Immature natural killer cell (primary cell): ENCODE measurements around the gene H2AZ2. TPM values are rescaled to one million over a fixed set of nuclear protein-coding genes. Genes with fewer than 3 reads are reported as not detected.

Experiments used
- DNase-seq, 3 donors: peaks; one replicate each; pipeline ENCODE4 v3.0.0; 2022; ENCODE audit warnings: mixed read lengths in 1 of 3
- H3K27ac Mint-ChIP-seq, 6 donors: one replicate each; pipeline ENCODE4 v1.8.0; 2020; ENCODE audit warnings: mixed read lengths in 6 of 6, mild to moderate bottlenecking in 5 of 6, inconsistent platforms in 4 of 6, moderate library complexity in 3 of 6
- H3K27me3 Mint-ChIP-seq, 3 donors: one replicate each; pipeline ENCODE4 v1.8.0; 2020 to 2021; ENCODE audit warnings: low read depth in 3 of 3, mild to moderate bottlenecking in 3 of 3, mixed read lengths in 3 of 3, moderate library complexity in 3 of 3, inconsistent platforms in 1 of 3
- H3K36me3 Mint-ChIP-seq, 3 donors: one replicate each; pipeline ENCODE4 v1.8.0; 2020; ENCODE audit warnings: mixed read lengths in 3 of 3, inconsistent platforms in 2 of 3, mild to moderate bottlenecking in 2 of 3
- H3K4me1 Mint-ChIP-seq, 2 donors: one replicate each; pipeline ENCODE4 v1.8.0; 2020; ENCODE audit warnings: inconsistent platforms in 2 of 2, mild to moderate bottlenecking in 2 of 2, mixed read lengths in 2 of 2, moderate library complexity in 1 of 2
- H3K4me3 Mint-ChIP-seq, 5 donors: one replicate each; pipeline ENCODE4 v1.8.0; 2020; ENCODE audit warnings: mild to moderate bottlenecking in 5 of 5, mixed read lengths in 5 of 5, inconsistent platforms in 3 of 5, moderate library complexity in 3 of 5
- H3K9me3 Mint-ChIP-seq, 6 donors: one replicate each; pipeline ENCODE4 v1.8.0; 2020; ENCODE audit warnings: mild to moderate bottlenecking in 6 of 6, mixed read lengths in 6 of 6, inconsistent platforms in 4 of 6, moderate library complexity in 3 of 6
- polyA plus RNA-seq, 3 donors: library from polyadenylated mRNA; unstranded; fragments of 300-500 nt; fragmentation: Illumina TruSeq; gene quantifications; one replicate each; pipeline ENCODE4 v1.2.3, GENCODE V29; 2021

Gene H2AZ2
- 100 to 1,000 TPM; 237 to 262 (median 254) TPM for polyA plus RNA-seq

DNA sequence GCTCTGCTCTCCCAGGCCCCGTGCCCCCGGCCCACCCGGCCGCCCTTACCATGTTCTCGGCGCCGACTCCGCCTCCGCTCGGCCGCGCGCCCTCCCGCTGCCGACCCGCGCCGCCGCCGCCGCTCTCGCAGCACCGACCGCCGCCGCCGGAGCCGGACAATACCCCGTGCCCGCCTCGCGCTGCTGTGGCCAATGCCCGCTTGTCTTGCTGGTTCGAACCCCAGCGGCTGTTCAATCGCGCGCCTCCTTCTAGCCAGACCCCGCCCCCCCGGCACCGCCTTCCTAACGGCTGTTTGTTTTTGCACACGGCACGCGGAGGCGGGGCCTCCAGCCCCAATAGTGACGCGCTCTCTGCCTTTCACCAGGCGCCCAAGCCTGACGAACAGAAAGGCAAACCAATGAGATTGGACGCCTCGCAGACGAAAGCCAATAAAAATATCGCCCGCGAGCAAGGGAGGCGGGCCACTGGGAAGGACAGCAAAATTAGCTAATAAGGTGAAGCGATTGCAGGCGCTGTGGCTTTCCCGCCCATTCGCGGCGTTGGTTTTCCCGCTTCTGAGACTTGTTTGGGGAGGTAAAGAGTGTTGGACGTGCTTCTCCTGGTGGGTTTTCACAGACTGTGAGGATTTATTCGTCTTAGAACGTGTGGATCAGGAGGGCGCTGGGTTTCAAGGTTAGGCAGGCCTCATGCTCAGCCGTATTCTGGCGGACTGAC, at the start of gene H2AZ2:
Gene H2AZ2 (minus strand): TSS at position 168 of the 715 bp plus-strand sequence. CDS start 116 bp downstream, at position 52.
- peak; percentile 99 to 100 (median 100) for DNase-seq
- H3K4me3 Mint-ChIP-seq: peak within 1 kb of the TSS; percentile 95 to 98 (median 96)
- H3K27ac Mint-ChIP-seq: peak within 1 kb of the TSS; percentile 94 to 100 (median 99)
- no peaks in the 10 kb centered on the region for H3K9me3 Mint-ChIP-seq
- H3K36me3 Mint-ChIP-seq: no peaks in the 10 kb centered on the region
- peaks cover 32 to 40% of the 10 kb centered on the region in 2 donors for H3K4me1 Mint-ChIP-seq
- H3K27me3 Mint-ChIP-seq: peaks cover 21 to 26% (median 26%) of the 10 kb centered on the region in 3 donors

- H3K4me1 Mint-ChIP-seq: peaks cover 5 to 10% of the 10 kb centered on the region in 2 donors
- H3K27ac Mint-ChIP-seq: no peak overlapping the region
- peaks cover 0 to 2% (median 0%) of the 10 kb centered on the region in 6 donors for H3K9me3 Mint-ChIP-seq
- H3K36me3 Mint-ChIP-seq: peaks cover 0 to 6% (median 0%) of the 10 kb centered on the region in 3 donors
- no peak overlapping the region for H3K4me3 Mint-ChIP-seq
- H3K27me3 Mint-ChIP-seq: no peaks in the 10 kb centered on the region
- no peak for DNase-seq
These were observed 49.4 kb upstream of the H2AZ2 start for GRCh38 chr7:44897309-44897708.

DNA sequence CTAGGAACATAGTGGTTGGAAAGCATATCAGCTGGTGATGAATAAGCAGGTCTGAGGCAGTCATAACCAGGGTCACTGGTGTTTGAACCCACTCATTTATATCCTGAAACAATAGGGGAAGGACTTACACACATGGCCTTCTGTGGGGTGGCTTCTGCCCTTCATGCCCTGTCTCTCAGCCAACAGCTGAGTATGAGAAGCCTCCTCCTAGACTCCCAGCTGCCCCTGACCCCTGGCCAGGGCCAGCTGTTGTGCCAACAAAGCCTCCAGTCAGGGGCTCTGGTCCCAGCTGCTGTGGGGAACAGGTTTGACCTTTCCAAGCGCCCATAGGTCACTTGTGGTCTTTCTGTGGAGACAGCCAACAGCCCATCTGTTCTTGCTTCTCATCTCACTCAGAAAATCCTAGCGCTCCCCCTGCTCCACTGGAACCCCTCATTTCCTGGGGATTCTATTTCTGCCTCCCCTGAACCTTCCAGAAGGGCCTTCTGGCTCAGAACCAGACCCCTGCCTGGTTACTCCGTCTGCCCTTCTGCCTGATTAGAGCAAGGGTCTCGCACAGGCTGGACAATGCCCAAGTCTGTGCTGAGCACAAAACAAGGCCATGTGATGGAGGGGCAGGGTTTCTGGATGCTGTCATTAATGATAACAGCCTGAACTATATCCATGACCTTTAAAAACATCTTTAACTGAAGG, 47.1 kb upstream of the H2AZ2 start:
- peaks cover 0 to 2% (median 0%) of the 10 kb centered on the region in 6 donors for H3K9me3 Mint-ChIP-seq
- no peaks in the 10 kb centered on the region for H3K27me3 Mint-ChIP-seq
- no peak overlapping the region for H3K4me3 Mint-ChIP-seq
- DNase-seq: no peak
- peak overlapping the region in 1 of 6 donors; percentile 58 for H3K27ac Mint-ChIP-seq
- peaks cover 0 to 6% (median 0%) of the 10 kb centered on the region in 3 donors for H3K36me3 Mint-ChIP-seq
- H3K4me1 Mint-ChIP-seq: peaks cover 21 to 26% of the 10 kb centered on the region in 2 donors

DNA sequence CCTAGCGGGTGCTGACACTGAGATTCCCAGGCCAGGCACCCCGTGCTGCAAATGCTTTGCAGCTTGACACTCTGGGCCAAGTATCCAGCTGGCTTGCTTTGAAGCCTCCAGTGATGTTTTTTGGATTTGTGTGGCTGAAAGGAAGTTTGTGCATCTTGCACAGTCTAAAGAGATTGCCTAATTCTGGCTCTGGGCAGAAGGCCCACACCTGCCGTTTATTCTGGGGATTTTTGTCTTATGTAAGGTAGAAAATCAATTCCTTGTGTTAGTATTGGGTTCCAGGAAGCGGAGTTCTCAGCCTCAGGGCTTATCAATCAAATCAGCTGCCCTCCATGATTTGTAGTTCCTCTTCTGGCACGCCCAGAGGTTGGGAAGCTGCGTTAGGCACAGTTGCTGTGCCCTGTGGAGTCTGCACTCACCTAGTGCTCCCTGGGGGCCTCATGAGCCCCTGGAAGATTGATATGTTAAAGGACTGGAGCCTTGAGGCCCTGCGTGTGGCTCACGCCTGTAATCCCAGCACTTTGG, 45.9 kb upstream of the H2AZ2 start:
- Mint-ChIP-seq H3K9me3 (peaks cover 0 to 2% (median 0%) of the 10 kb centered on the region in 6 donors), H3K27me3 (no peaks in the 10 kb centered on the region), H3K27ac (peak overlapping the region in 1 of 6 donors; percentile 68), H3K4me3 (no peak overlapping the region), H3K4me1 (peaks cover 21 to 26% of the 10 kb centered on the region in 2 donors), H3K36me3 (peaks cover 0 to 6% (median 0%) of the 10 kb centered on the region in 3 donors)
- no peak for DNase-seq

DNA sequence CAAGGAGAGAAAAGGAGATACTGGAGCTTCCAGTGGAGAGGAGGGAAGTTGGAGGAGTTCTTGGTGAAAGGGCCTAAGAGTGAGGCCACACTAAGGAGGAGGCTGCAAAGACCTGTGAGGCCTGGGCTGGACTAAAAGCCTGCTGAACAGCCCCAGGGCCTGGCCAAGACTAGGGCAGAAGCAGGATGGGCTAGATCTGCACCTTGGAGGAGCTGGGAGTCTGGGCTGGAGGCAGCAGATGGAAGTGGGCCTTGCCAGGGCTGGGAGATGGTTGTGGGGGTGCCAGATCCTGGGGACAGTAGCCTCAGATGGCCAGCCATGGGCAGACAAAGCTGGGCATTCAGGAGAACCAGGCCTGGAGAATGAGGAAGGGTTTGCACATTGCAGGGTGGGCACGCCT, 43.9 kb upstream of the H2AZ2 start:
- peaks cover 19 to 22% of the 10 kb centered on the region in 2 donors for H3K4me1 Mint-ChIP-seq
- peak overlapping the region; percentile 86 to 99 (median 95) for H3K27ac Mint-ChIP-seq
- H3K36me3 Mint-ChIP-seq: peaks cover 0 to 6% (median 0%) of the 10 kb centered on the region in 3 donors
- H3K27me3 Mint-ChIP-seq: no peaks in the 10 kb centered on the region
- no peak for DNase-seq
- H3K4me3 Mint-ChIP-seq: peak overlapping the region; percentile 48 to 63 (median 54)
- no peaks in the 10 kb centered on the region for H3K9me3 Mint-ChIP-seq

DNA sequence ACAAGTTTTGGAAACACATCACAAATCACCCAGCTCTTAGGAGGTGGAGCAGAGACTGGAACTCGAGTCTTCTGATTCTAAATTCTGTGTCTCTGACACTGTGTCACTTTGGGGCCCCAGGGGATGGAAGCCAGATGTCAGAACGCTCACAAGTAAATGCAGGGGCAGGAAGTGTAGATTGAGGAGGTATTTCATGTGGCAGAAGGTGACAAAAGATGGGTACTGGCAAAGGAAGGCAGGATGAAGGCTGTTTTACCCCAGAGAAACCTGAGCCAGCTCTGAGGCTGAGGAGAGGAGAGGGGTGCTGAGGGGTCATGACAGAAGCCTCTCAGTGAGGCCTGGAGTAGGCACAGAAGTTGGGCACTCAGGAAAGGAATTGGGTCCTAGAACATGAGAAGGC, 43.5 kb upstream of the H2AZ2 start:
- Mint-ChIP-seq H3K27ac (peak overlapping the region; percentile 86 to 99 (median 95)), H3K9me3 (no peaks in the 10 kb centered on the region), H3K36me3 (peaks cover 0 to 6% (median 0%) of the 10 kb centered on the region in 3 donors), H3K27me3 (no peaks in the 10 kb centered on the region), H3K4me1 (peaks cover 23 to 26% of the 10 kb centered on the region in 2 donors), H3K4me3 (peak overlapping the region; percentile 48 to 63 (median 54))
- DNase-seq: peak; percentile 30 to 55 (median 45)

- peaks cover 9 to 16% (median 12%) of the 10 kb centered on the region in 3 donors for H3K27me3 Mint-ChIP-seq
- H3K4me1 Mint-ChIP-seq: peaks cover 33 to 39% of the 10 kb centered on the region in 2 donors
- peak overlapping the region in 5 of 6 donors; percentile 26 to 75 (median 72) for H3K27ac Mint-ChIP-seq
- H3K9me3 Mint-ChIP-seq: peaks cover 0 to 4% (median 0%) of the 10 kb centered on the region in 6 donors
- no peak for DNase-seq
- no peak overlapping the region for H3K4me3 Mint-ChIP-seq
- peaks cover 3 to 10% (median 4%) of the 10 kb centered on the region in 3 donors for H3K36me3 Mint-ChIP-seq
These were observed 41.3 kb upstream of the H2AZ2 start for GRCh38 chr7:44889086-44889781.

GRCh38 chr7:44887293-44887692, 39.4 kb upstream of the H2AZ2 start:
- Mint-ChIP-seq H3K27ac (peak overlapping the region; percentile 73 to 100 (median 100)), H3K4me1 (peaks cover 49 to 53% of the 10 kb centered on the region in 2 donors), H3K4me3 (peak overlapping the region in 1 of 5 donors; percentile 40), H3K36me3 (peaks cover 4 to 9% (median 5%) of the 10 kb centered on the region in 3 donors), H3K27me3 (peaks cover 10 to 16% (median 12%) of the 10 kb centered on the region in 3 donors), H3K9me3 (peaks cover 0 to 5% (median 0%) of the 10 kb centered on the region in 6 donors)
- DNase-seq: no peak

- peaks cover 4 to 9% (median 5%) of the 10 kb centered on the region in 3 donors for H3K36me3 Mint-ChIP-seq
- H3K4me3 Mint-ChIP-seq: peak within 1 kb of the TSS; percentile 92 to 99 (median 97)
- peak within 1 kb of the TSS; percentile 99 to 100 (median 100) for H3K27ac Mint-ChIP-seq
- peaks cover 10 to 16% (median 12%) of the 10 kb centered on the region in 3 donors for H3K27me3 Mint-ChIP-seq
- peak; percentile 98 to 99 (median 99) for DNase-seq
- H3K9me3 Mint-ChIP-seq: peaks cover 0 to 5% (median 0%) of the 10 kb centered on the region in 6 donors
- H3K4me1 Mint-ChIP-seq: peaks cover 49 to 56% of the 10 kb centered on the region in 2 donors
These were observed 37.8 kb upstream of the H2AZ2 start, which contains the start of gene PURB for GRCh38 chr7:44885394-44886317. Gene PURB, minus strand, starts transcription at chr7:44885530. Its CDS starts 182 bp downstream, at chr7:44885348.

GRCh38 chr7:44884621-44885393, 36.9 kb upstream of the H2AZ2 start:
- peak overlapping the region; percentile 94 to 100 (median 98) for H3K27ac Mint-ChIP-seq
- H3K4me3 Mint-ChIP-seq: peak overlapping the region; percentile 88 to 97 (median 92)
- H3K4me1 Mint-ChIP-seq: peaks cover 56 to 62% of the 10 kb centered on the region in 2 donors
- peaks cover 4 to 9% (median 5%) of the 10 kb centered on the region in 3 donors for H3K36me3 Mint-ChIP-seq
- H3K9me3 Mint-ChIP-seq: peaks cover 0 to 5% (median 0%) of the 10 kb centered on the region in 6 donors
- peaks cover 12 to 16% (median 13%) of the 10 kb centered on the region in 3 donors for H3K27me3 Mint-ChIP-seq
- peak; percentile 65 to 74 (median 67) for DNase-seq

GRCh38 chr7:44883961-44884620, 36.2 kb upstream of the H2AZ2 start:
- peaks cover 0 to 5% (median 0%) of the 10 kb centered on the region in 6 donors for H3K9me3 Mint-ChIP-seq
- peak overlapping the region; percentile 88 to 96 (median 90) for H3K4me3 Mint-ChIP-seq
- H3K27ac Mint-ChIP-seq: peak overlapping the region; percentile 94 to 100 (median 97)
- no peak for DNase-seq
- H3K36me3 Mint-ChIP-seq: peaks cover 4 to 9% (median 5%) of the 10 kb centered on the region in 3 donors
- peaks cover 60 to 68% of the 10 kb centered on the region in 2 donors for H3K4me1 Mint-ChIP-seq
- H3K27me3 Mint-ChIP-seq: peaks cover 12 to 16% (median 13%) of the 10 kb centered on the region in 3 donors
